Fibroblast of villous mesenchyme (primary cell): ENCODE data around the gene CCR6. TPM values are rescaled to one million over a fixed set of nuclear protein-coding genes. Genes with fewer than 3 reads are reported as not detected.

Experiments
- DNase-seq: peaks from one replicate; pipeline ENCODE4 v3.0.0-alpha.2; 2010; ENCODE audit warnings: low read depth
- H3K4me3 ChIP-seq: 2 replicates; pipeline ENCODE4 v1.5.1; 2011; ENCODE audit warnings: low read depth, mild to moderate bottlenecking, low read length
- total RNA-seq: library from RNA; depleted of rRNA; stranded (reverse); fragments of >200 nt; gene quantifications from 2 replicates; pipeline ENCODE4 v1.2.3, GENCODE V29; 2012
- TF ChIP-seq, protein P1 (sequence below): IDR thresholded peaks from 2 replicates; pipeline ENCODE4 v1.5.1; 2012; ENCODE audit warnings: low read depth, mild to moderate bottlenecking, low read length; ENCODE audit not compliant: insufficient read depth

The CCR6 gene
- total RNA-seq, 1 donor = not detected

DNA sequence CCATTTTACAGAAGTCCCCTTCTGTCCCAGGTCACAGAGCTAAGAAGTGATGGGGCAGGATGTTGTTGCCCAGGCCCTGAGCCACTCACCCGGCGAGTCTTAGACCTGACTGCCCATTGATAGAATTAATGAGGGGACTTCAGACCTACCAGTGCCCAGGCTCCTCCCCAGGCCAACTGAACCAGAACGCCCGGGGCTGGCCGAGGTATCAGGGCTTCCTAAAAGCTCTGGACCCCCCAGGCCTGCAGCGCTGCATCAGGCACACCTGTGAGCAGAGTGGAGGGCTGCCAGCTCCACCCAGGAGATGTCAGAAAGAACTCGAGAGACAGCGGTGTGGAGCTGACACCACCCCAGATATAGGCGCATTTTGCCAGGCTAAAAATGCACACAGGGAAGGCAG, 31.4 kb downstream of the CCR6 start:
- TF ChIP-seq, protein P1, sequence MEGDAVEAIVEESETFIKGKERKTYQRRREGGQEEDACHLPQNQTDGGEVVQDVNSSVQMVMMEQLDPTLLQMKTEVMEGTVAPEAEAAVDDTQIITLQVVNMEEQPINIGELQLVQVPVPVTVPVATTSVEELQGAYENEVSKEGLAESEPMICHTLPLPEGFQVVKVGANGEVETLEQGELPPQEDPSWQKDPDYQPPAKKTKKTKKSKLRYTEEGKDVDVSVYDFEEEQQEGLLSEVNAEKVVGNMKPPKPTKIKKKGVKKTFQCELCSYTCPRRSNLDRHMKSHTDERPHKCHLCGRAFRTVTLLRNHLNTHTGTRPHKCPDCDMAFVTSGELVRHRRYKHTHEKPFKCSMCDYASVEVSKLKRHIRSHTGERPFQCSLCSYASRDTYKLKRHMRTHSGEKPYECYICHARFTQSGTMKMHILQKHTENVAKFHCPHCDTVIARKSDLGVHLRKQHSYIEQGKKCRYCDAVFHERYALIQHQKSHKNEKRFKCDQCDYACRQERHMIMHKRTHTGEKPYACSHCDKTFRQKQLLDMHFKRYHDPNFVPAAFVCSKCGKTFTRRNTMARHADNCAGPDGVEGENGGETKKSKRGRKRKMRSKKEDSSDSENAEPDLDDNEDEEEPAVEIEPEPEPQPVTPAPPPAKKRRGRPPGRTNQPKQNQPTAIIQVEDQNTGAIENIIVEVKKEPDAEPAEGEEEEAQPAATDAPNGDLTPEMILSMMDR = no peak
- DNase-seq = no peak
- H3K4me3 ChIP-seq = no peak overlapping the region

DNA sequence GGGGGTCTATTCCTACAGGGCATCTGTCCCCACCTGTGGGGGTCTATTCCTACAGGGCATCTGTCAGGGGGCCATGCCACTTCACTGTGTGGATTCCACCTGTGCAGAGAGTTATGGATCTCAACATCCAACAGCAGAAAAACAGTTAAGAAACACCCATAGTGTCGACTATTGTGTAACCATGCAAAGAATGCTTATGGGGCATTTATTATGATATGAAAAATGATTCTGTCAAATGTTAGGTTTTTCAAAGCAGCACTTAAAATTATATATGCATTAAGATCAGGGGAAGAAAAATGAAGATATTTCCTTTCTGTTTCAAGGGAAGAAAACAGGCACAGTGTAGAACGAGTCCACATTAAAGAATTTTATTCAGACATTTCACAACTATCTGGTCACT, 32.0 kb downstream of the CCR6 start:
- TF ChIP-seq, protein P1 = no peak
- no peak overlapping the region for H3K4me3 ChIP-seq
- no peak for DNase-seq

DNA sequence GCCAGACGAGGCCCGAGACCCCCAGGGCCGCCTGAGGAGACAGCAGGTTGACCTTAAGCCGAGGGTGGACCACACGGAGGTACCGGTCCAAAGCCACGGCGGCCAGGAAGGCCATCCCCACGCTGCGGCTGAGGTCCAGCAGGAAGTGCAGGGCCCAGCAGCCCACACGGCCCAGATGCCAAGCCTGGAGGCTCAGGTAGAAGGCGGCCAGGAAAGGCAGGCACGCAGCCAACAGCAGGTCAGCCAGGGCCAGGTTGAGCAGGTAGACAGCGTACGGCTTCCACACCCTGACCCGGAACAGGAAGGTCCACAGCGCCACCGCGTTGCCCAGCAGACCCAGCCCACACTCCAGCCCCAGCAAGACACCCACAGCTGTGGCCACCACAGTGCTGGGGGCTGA, 34.5 kb downstream of the CCR6 start:
- TF ChIP-seq, protein P1 = no peak
- no peak overlapping the region for H3K4me3 ChIP-seq
- DNase-seq = no peak

DNA sequence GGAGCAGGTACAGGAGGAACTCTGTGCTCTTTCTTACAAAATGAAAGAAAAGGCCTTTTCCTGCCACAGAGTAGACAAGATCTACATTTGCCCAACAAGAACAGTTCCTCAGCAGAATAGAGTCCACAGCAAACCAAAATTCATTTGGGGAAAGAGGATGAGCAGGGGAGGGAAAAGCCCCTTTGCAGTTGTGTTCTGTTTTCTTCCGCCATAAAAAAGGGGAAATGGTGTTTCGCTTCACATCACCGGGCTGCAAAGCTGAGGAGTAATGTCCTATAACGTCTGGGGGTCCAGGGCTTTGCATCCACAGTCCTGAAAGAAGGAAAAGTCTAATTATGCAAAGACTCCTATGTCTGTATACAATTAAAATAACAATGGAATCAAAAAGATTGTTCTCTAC, 35.0 kb downstream of the CCR6 start, which contains the start of gene GPR31:
Gene GPR31, minus strand, starts transcription at position 118 of the 400 bp plus-strand sequence. CDS start 149 bp downstream, outside the sequence.
- no peak within 1 kb of the TSS for H3K4me3 ChIP-seq
- DNase-seq = no peak
- TF ChIP-seq, protein P1 = no peak

DNA sequence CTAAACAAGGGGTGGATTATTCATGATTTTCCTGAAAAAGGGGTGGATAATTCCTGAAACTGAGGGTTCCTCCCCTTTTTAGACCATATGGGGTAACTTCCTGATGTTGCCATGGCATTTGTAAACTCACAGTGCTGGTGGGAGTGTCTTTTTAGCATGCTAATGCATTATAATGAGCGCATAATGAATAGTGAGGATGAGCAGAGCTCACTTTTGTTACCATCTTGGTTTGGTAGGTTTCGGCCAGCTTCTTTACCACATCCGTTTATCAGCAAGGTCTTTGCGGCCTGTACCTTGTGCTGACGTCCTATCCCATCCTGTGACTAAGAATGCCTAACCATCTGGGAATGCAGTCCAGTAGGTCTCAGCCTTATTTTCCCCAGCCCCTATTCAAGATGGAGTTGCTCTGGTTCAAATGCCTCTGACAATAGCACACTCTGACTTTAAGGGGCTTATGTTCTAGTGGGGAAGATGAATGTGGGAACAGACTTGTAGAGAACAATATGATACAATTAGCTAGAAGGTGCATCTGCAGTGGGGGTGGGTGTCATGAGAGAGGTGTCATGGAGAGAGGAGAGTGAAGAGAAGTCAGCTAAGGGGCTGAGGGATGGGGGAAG, 39.1 kb downstream of the CCR6 start:
- TF ChIP-seq, protein P1 = no peak
- DNase-seq = no peak
- no peak overlapping the region for H3K4me3 ChIP-seq

DNA sequence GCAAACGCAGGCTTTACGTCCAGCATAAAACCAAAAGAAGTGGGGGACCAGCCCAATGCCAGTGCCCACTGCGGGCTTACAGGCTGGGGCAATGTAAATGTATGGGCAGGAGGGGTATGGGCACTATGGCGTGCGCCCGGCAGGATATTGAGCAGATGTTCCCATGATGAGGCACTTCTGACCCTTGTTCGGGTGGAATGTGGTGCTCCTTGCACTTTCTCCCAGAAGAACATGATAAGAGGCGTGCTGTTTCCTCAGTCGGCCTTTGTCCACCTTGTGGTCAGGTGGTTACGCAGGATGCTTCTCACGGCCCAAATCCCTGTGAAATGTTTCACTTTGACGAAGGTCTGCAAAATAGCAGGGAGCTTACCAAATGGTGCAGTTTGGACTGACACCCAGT, 39.7 kb downstream of the CCR6 start:
- H3K4me3 ChIP-seq = no peak overlapping the region
- DNase-seq = no peak
- TF ChIP-seq, protein P1 = no peak

DNA sequence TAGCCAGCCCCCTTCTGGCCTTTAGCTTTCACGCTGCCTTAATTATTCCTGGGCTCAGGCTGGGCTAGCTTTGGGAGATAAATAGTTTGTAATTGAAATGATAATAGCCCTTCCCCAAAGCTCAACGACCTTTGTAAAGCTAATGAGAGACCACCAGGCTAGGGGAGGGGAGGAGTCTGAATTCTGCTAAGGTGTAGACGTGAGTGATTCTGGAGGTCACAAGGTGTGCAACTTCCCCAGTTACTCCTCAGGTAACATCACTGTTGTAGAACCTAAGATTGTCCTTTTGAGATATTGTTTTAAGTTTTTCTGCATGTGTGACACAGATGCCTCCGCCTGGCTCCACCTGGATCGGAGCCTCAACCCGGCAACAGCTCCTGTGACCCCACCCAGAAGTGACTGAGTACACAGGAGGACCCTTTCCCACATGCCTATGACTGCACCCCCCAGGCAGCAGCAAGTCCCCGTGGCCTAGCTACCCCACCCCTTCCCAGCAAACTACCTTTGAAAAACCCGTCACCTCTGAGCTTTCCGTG, 40.6 kb downstream of the CCR6 start:
- TF ChIP-seq, protein P1 = no peak
- H3K4me3 ChIP-seq = no peak overlapping the region

More for the DNA sequence above, 40.6 kb downstream of the CCR6 start:
- DNase-seq = no peak
